GM23338 (cell line): ENCODE results near the gene MCUB. TPM values are rescaled to one million over a fixed set of nuclear protein-coding genes. Genes with fewer than 3 reads are reported as not detected.
A peak's percentile ranks its signal among the peaks of the same experiment; 100 is the strongest.

Experiments used
- ATAC-seq: fragments of 200-7000 bp; cut with Tn5 transposase; 3 replicates; pipeline ENCODE4 v1.9.1; 2020
- DNase-seq: peaks from one replicate; pipeline ENCODE4 v3.0.0-alpha.2; 2015; ENCODE audit warnings: low spot score
- H2AFZ ChIP-seq: fragments of 200-600 bp; sonication (generic); 2 replicates; pipeline ENCODE4 v1.8.0; 2016; ENCODE audit warnings: antibody characterized with exemption, mild to moderate bottlenecking, moderate library complexity
- H3F3A ChIP-seq: fragments of 200-600 bp; sonication (generic); replicated peaks from 2 replicates; pipeline ENCODE4 v1.8.0; 2017; ENCODE audit warnings: antibody characterized with exemption, mixed run types, low read depth
- H3K27ac ChIP-seq: fragments of 200-600 bp; sonication (generic); 2 replicates; pipeline ENCODE4 v1.6.1; 2016; ENCODE audit warnings: low read depth
- H3K27me3 ChIP-seq: fragments of 200-600 bp; sonication (generic); 2 replicates; pipeline ENCODE4 v1.8.0; 2016; ENCODE audit warnings: mild to moderate bottlenecking, mixed run types, moderate library complexity; ENCODE audit not compliant: insufficient read depth
- H3K36me3 ChIP-seq: fragments of 200-600 bp; sonication (generic); 2 replicates; pipeline ENCODE4 v1.8.0; 2016; ENCODE audit warnings: mild to moderate bottlenecking; ENCODE audit not compliant: insufficient read depth
- H3K4me1 ChIP-seq: fragments of 200-600 bp; sonication (generic); 2 replicates; pipeline ENCODE4 v1.8.0; 2016; ENCODE audit warnings: mild to moderate bottlenecking, moderate library complexity; ENCODE audit not compliant: insufficient read depth
- H3K4me2 ChIP-seq: fragments of 200-600 bp; sonication (generic); 2 replicates; pipeline ENCODE4 v1.7.1; 2017; ENCODE audit warnings: mixed run types
- H3K4me3 ChIP-seq: fragments of 200-600 bp; sonication (generic); 2 replicates; pipeline ENCODE4 v1.6.1; 2016; ENCODE audit warnings: mixed run types
- H3K79me2 ChIP-seq: fragments of 200-600 bp; sonication (generic); replicated peaks from 2 replicates; pipeline ENCODE4 v1.8.0; 2017; ENCODE audit warnings: mild to moderate bottlenecking; ENCODE audit not compliant: insufficient read depth
- H3K9me2 ChIP-seq: fragments of 200-600 bp; sonication (generic); 2 replicates; pipeline ENCODE4 v1.8.0; 2017; ENCODE audit not compliant: insufficient read depth
- H4K20me1 ChIP-seq: fragments of 200-600 bp; sonication (generic); replicated peaks from 2 replicates; pipeline ENCODE4 v1.8.0; 2017; ENCODE audit warnings: mild to moderate bottlenecking; ENCODE audit not compliant: insufficient read depth
- H3K27ac Mint-ChIP-seq: 2 replicates; pipeline ENCODE4 v1.8.0; 2020; ENCODE audit warnings: inconsistent platforms, mild to moderate bottlenecking, moderate library complexity, mixed read lengths
- H3K27me3 Mint-ChIP-seq: 3 replicates; pipeline ENCODE4 v1.8.0; 2022; ENCODE audit warnings: low read depth, mild to moderate bottlenecking, moderate library complexity, mixed read lengths, inconsistent platforms; ENCODE audit not compliant: insufficient read depth, poor library complexity
- H3K36me3 Mint-ChIP-seq: 3 replicates; pipeline ENCODE4 v1.8.0; 2021; ENCODE audit warnings: low read depth, mild to moderate bottlenecking, inconsistent platforms, moderate library complexity, mixed read lengths
- H3K4me1 Mint-ChIP-seq: 3 replicates; pipeline ENCODE4 v1.8.0; 2020; ENCODE audit warnings: mild to moderate bottlenecking, inconsistent platforms, mixed read lengths
- H3K4me3 Mint-ChIP-seq: 3 replicates; pipeline ENCODE4 v1.8.0; 2021; ENCODE audit warnings: moderate library complexity, mild to moderate bottlenecking, inconsistent platforms, mixed read lengths
- H3K9me3 Mint-ChIP-seq: 3 replicates; pipeline ENCODE4 v1.8.0; 2020; ENCODE audit warnings: moderate library complexity, mild to moderate bottlenecking, inconsistent platforms, mixed read lengths
- CREB1 ChIP-seq: fragments of 250-450 bp; sonication (Bioruptor Pico); IDR thresholded peaks from 2 replicates; pipeline ENCODE4 v1.5.0; 2020; ENCODE audit warnings: low read depth, mild to moderate bottlenecking, moderate library complexity
- EZH2 ChIP-seq: fragments of 200-600 bp; sonication (generic); IDR thresholded peaks from one replicate; pipeline ENCODE4 v1.8.0; 2017; ENCODE audit warnings: antibody characterized with exemption, mild to moderate bottlenecking, low read depth; ENCODE audit not compliant: unreplicated experiment
- EZH2phosphoT487 ChIP-seq: fragments of 200-600 bp; sonication (generic); IDR thresholded peaks from one replicate; pipeline ENCODE4 v1.8.1; 2018; ENCODE audit warnings: antibody characterized with exemption; ENCODE audit not compliant: unreplicated experiment
- JUNB ChIP-seq: IDR thresholded peaks from one replicate; pipeline ENCODE4 v1.6.1; 2016; ENCODE audit warnings: antibody characterized with exemption; ENCODE audit not compliant: unreplicated experiment
- NANOG ChIP-seq: IDR thresholded peaks from 2 replicates; pipeline ENCODE4 v1.6.1; 2016; ENCODE audit warnings: antibody characterized with exemption, borderline replicate concordance
- STAT1 ChIP-seq: IDR thresholded peaks from one replicate; pipeline ENCODE4 v1.6.1; 2016; ENCODE audit warnings: antibody characterized with exemption; ENCODE audit not compliant: unreplicated experiment
- ZNF114 ChIP-seq: fragments of 250-450 bp; sonication (Bioruptor Pico); IDR thresholded peaks from 2 replicates; pipeline ENCODE4 v1.5.0; 2020; ENCODE audit warnings: mild to moderate bottlenecking, moderate library complexity
- ZNF331 ChIP-seq: fragments of 250-450 bp; sonication (Bioruptor Pico); IDR thresholded peaks from 2 replicates; pipeline ENCODE4 v1.5.0; 2020; ENCODE audit warnings: low read depth, mild to moderate bottlenecking, moderate library complexity
- polyA plus RNA-seq: library from polyadenylated mRNA; unstranded; fragments of >200 nt; fragmentation: Nextera tagmentation; extraction: Ambion mirVana; gene quantifications from 2 replicates; pipeline ENCODE4 v1.2.1, GENCODE V29; 2016
- total RNA-seq: library from RNA; depleted of rRNA; stranded (reverse); fragments of >200 nt; shearing (Covaris generic); gene quantifications from 2 replicates; pipeline ENCODE4 v1.2.3, GENCODE V29; 2014
- TF ChIP-seq, protein P1 (sequence below): IDR thresholded peaks from 2 replicates; pipeline ENCODE4 v1.6.1; 2016; ENCODE audit warnings: antibody characterized with exemption
- TF ChIP-seq, protein P2 (sequence below), 2 experiments: fragments of 200-600 bp in 1 of 2; sonication (generic) in 1 of 2; conservative IDR thresholded peaks; 2 replicates each; pipeline versions ENCODE4 v1.5.1 to v1.6.1; 2016 to 2017; ENCODE audit warnings: antibody characterized with exemption in 2 of 2, low read depth in 2 of 2, mild to moderate bottlenecking in 2 of 2, moderate library complexity in 1 of 2

The MCUB gene
- total and polyA plus RNA-seq, 2 experiments from 2014 or later, result 21.7 to 97.9 TPM

DNA sequence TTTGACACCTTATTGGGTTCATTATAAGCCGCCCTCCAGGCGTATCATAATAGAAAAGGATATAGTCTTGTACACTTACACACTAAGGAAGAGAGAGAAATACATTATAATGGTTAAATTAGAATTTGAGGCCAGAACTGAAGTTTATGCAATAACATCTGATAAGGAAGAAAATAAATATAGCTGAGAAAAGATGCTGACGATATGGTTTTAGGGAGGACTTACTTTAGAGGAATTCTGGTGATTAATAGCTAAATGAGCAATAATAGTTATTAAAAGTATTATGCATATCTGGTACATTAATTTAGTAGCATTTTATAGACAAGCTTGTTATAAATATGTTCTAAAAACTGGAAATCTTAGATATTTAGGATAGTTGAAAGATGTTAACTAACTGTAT lies 12.1 kb downstream of the MCUB start:
- Histone ChIP-seq H3K27me3 (no peaks in the 10 kb centered on the region), H2AFZ (no peak overlapping the region), H3F3A (no peaks in the 10 kb centered on the region), H4K20me1 (0 out of 2 replicates have a peak, but pooled peaks cover 2% of the 10 kb centered on the region), H3K79me2 (peaks cover 21% of the 10 kb centered on the region), H3K4me2 (no peak overlapping the region), H3K4me1 (no peaks in the 10 kb centered on the region), H3K4me3 (no peak overlapping the region), H3K36me3 (no peaks in the 10 kb centered on the region), H3K27ac (no peak overlapping the region), H3K9me2 (no peaks in the 10 kb centered on the region)
- Mint-ChIP-seq H3K4me3 (no peak overlapping the region), H3K4me1 (no peaks in the 10 kb centered on the region), H3K27me3 (no peaks in the 10 kb centered on the region), H3K27ac (no peak overlapping the region), H3K36me3 (no peaks in the 10 kb centered on the region), H3K9me3 (no peaks in the 10 kb centered on the region)
- TF ChIP-seq, protein P1, sequence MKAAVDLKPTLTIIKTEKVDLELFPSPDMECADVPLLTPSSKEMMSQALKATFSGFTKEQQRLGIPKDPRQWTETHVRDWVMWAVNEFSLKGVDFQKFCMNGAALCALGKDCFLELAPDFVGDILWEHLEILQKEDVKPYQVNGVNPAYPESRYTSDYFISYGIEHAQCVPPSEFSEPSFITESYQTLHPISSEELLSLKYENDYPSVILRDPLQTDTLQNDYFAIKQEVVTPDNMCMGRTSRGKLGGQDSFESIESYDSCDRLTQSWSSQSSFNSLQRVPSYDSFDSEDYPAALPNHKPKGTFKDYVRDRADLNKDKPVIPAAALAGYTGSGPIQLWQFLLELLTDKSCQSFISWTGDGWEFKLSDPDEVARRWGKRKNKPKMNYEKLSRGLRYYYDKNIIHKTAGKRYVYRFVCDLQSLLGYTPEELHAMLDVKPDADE, result no peak
- TF ChIP-seq JUNB, result no peak
- TF ChIP-seq ZNF331 (CRISPR knock-in tag), result no peak
- TF ChIP-seq EZH2, result no peak
- TF ChIP-seq, protein P2, sequence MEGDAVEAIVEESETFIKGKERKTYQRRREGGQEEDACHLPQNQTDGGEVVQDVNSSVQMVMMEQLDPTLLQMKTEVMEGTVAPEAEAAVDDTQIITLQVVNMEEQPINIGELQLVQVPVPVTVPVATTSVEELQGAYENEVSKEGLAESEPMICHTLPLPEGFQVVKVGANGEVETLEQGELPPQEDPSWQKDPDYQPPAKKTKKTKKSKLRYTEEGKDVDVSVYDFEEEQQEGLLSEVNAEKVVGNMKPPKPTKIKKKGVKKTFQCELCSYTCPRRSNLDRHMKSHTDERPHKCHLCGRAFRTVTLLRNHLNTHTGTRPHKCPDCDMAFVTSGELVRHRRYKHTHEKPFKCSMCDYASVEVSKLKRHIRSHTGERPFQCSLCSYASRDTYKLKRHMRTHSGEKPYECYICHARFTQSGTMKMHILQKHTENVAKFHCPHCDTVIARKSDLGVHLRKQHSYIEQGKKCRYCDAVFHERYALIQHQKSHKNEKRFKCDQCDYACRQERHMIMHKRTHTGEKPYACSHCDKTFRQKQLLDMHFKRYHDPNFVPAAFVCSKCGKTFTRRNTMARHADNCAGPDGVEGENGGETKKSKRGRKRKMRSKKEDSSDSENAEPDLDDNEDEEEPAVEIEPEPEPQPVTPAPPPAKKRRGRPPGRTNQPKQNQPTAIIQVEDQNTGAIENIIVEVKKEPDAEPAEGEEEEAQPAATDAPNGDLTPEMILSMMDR (conservative IDR thresholded peaks at IDR 0.05; ENCODE audit: low read depth in 2 of 2), result no peak
- no peak for TF ChIP-seq ZNF114 (CRISPR knock-in tag)
- TF ChIP-seq NANOG, result no peak
- TF ChIP-seq STAT1, result no peak
- no peak for TF ChIP-seq CREB1 (CRISPR knock-in tag)
- no peak for TF ChIP-seq EZH2phosphoT487
- ATAC-seq, result no peak
- DNase-seq, result no peak

DNA sequence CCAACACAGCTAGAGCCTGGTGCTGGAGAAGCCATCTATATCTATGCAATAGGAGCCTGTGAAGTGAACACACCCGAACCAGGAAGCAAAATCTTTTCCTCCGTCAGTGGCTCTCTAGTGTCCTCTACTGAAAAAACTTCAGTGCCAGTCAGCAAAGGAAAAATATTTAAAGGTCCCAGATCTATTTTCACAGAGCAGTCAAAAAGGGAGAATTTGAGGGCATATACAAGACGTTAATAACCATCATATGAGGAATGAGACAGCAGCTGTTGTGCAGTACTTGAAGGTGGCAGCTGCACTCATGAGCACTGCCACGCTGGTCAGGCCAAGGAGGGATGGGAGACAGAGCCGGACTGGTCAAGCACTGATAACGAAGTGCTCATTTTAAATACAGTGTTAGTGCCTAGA lies 14.4 kb downstream of the MCUB start:
- peaks cover 19% of the 10 kb centered on the region for H3K79me2 ChIP-seq
- H3K9me3 Mint-ChIP-seq, result no peaks in the 10 kb centered on the region; the same call in 2 of the 3 replicates
- no peak overlapping the region for H3K27ac Mint-ChIP-seq
- TF ChIP-seq, protein P2 (conservative IDR thresholded peaks at IDR 0.05; ENCODE audit: low read depth in 2 of 2), result peak; percentile 42 to 49
- no peak for TF ChIP-seq JUNB
- H2AFZ ChIP-seq, result no peak overlapping the region
- H3K4me1 ChIP-seq, result no peaks in the 10 kb centered on the region
- no peaks in the 10 kb centered on the region for H3F3A ChIP-seq
- no peak overlapping the region for H3K4me2 ChIP-seq
- no peak overlapping the region for H3K4me3 ChIP-seq
- H3K4me3 Mint-ChIP-seq, result no peak overlapping the region
- no peaks in the 10 kb centered on the region for H3K27me3 ChIP-seq
- ATAC-seq (peak; percentile 74), DNase-seq (peak; percentile 28)
- no peaks in the 10 kb centered on the region for H3K36me3 ChIP-seq
- H3K4me1 Mint-ChIP-seq, result no peaks in the 10 kb centered on the region
- H3K36me3 Mint-ChIP-seq, result 0 out of 3 replicates have a peak, but pooled peaks cover 2% of the 10 kb centered on the region
- H3K27me3 Mint-ChIP-seq, result no peaks in the 10 kb centered on the region
- no peaks in the 10 kb centered on the region for H3K9me2 ChIP-seq
- no peak overlapping the region for H3K27ac ChIP-seq
- H4K20me1 ChIP-seq, result 0 out of 2 replicates have a peak, but pooled peaks cover 2% of the 10 kb centered on the region
